B cell (primary cell): ENCODE measurements around the gene RBM41. TPM values are rescaled to one million over a fixed set of nuclear protein-coding genes. Genes with fewer than 3 reads are reported as not detected.

ENCODE experiments used
- ATAC-seq: fragments of 200-7000 bp; cut with Tn5 transposase; one replicate; pipeline ENCODE4 v1.10.0; 2021; ENCODE audit warnings: low read depth, mild to moderate bottlenecking, moderate number of reproducible peaks, moderate library complexity
- CTCF ChIA-PET: fragments of 350-600 bp; sonication (Branson Sonifier 250); formaldehyde crosslinking; loops from one replicate; lab custom pipeline; 2021; ENCODE audit warnings: antibody characterized with exemption, inconsistent platforms; lab: Charles Lee
- POLR2A ChIA-PET: fragments of 350-600 bp; sonication (Branson Sonifier 250); formaldehyde crosslinking; loops from one replicate; lab custom pipeline; 2021; ENCODE audit warnings: antibody characterized with exemption; lab: Charles Lee
- DNase-seq: peaks from one replicate; pipeline ENCODE4 v3.0.0; 2013
- H2AFZ ChIP-seq: 2 replicates; pipeline ENCODE4 v1.6.1; 2012; ENCODE audit warnings: mild to moderate bottlenecking, low read depth, low read length; ENCODE audit not compliant: insufficient read depth, poor library complexity, severe bottlenecking
- H3K27ac ChIP-seq, 2 donors: 1 replicate in 1 of 2; 2 replicates in 1 of 2; pipeline ENCODE4 v1.5.1; 2012 to 2013; ENCODE audit warnings: low read length in 2 of 2, mild to moderate bottlenecking in 2 of 2, moderate library complexity in 1 of 2
- H3K27me3 ChIP-seq, 4 experiments: fragments of 200-600 bp in 1 of 4; sonication (generic) in 1 of 4; replicated peaks in 1 of 4; 1 replicate in 2 of 4; 2 replicates in 2 of 4; pipeline versions ENCODE4 v1.6.1 to v1.7.0; 2013 to 2016; ENCODE audit warnings: low read length in 3 of 4, mild to moderate bottlenecking in 2 of 4, mixed read lengths in 1 of 4, moderate library complexity in 1 of 4; ENCODE audit not compliant: insufficient read depth in 4 of 4, control insufficient read depth in 3 of 4; ENCODE audit errors: control extremely low read depth in 1 of 4
- H3K36me3 ChIP-seq, 2 experiments: replicated peaks in 1 of 2; 1 replicate in 1 of 2; 2 replicates in 1 of 2; pipeline versions ENCODE4 v1.6.1 to v1.7.1; 2013; ENCODE audit warnings: low read length in 1 of 2; ENCODE audit not compliant: insufficient read depth in 2 of 2, control insufficient read depth in 1 of 2; ENCODE audit errors: control extremely low read depth in 1 of 2, extremely low read depth in 1 of 2
- H3K4me1 ChIP-seq, 2 donors: fragments of 200-600 bp in 1 of 2; sonication (generic) in 1 of 2; 1 replicate in 1 of 2; 2 replicates in 1 of 2; pipeline versions ENCODE4 v1.5.1 to v1.6.1; 2013 to 2017; ENCODE audit warnings: low read length in 2 of 2; ENCODE audit not compliant: control insufficient read depth in 2 of 2, insufficient read depth in 2 of 2
- H3K4me2 ChIP-seq: replicated peaks from 2 replicates; pipeline ENCODE3; 2012; ENCODE audit warnings: mild to moderate bottlenecking, low read depth, low read length; ENCODE audit not compliant: poor library complexity, severe bottlenecking
- H3K4me3 ChIP-seq, 5 experiments: fragments of 200-600 bp in 1 of 5; sonication (generic) in 1 of 5; 1 replicate in 3 of 5; 2 replicates in 2 of 5; pipeline versions ENCODE4 v1.5.1 to v1.7.0; 2011 to 2016; ENCODE audit warnings: low read length in 4 of 5, mild to moderate bottlenecking in 4 of 5, low read depth in 2 of 5, control low read depth in 1 of 5, moderate library complexity in 1 of 5; ENCODE audit not compliant: insufficient read depth in 1 of 5; ENCODE audit errors: control extremely low read depth in 1 of 5, extremely low read depth in 1 of 5
- H3K79me2 ChIP-seq: fragments of 200-600 bp; sonication (generic); one replicate; pipeline ENCODE4 v1.6.0; 2016; ENCODE audit warnings: low read length; ENCODE audit not compliant: control insufficient read depth, insufficient read depth
- H3K9ac ChIP-seq: fragments of 200-600 bp; sonication (generic); 2 replicates; pipeline ENCODE4 v1.6.1; 2017; ENCODE audit warnings: mild to moderate bottlenecking, low read length, moderate library complexity
- H3K9me3 ChIP-seq, 3 donors: one replicate each; pipeline versions ENCODE4 v1.6.1 to v1.7.1; 2013; ENCODE audit warnings: low read length in 2 of 3; ENCODE audit not compliant: control insufficient read depth in 2 of 3, insufficient read depth in 1 of 3; ENCODE audit errors: control extremely low read depth in 1 of 3
- H4K20me1 ChIP-seq: 2 replicates; pipeline ENCODE4 v1.6.0; 2012; ENCODE audit warnings: mild to moderate bottlenecking, low read length; ENCODE audit not compliant: insufficient read depth, control insufficient read depth, poor library complexity, severe bottlenecking
- H3K27ac Mint-ChIP-seq: one replicate; pipeline ENCODE4 v1.8.0; 2021; ENCODE audit warnings: mixed read lengths
- H3K27me3 Mint-ChIP-seq: one replicate; pipeline ENCODE4 v1.8.0; 2021; ENCODE audit warnings: mixed read lengths
- H3K4me1 Mint-ChIP-seq: one replicate; pipeline ENCODE4 v1.8.0; 2021; ENCODE audit warnings: mixed read lengths
- H3K4me3 Mint-ChIP-seq: one replicate; pipeline ENCODE4 v1.8.0; 2021; ENCODE audit warnings: mixed read lengths
- H3K9me3 Mint-ChIP-seq: one replicate; pipeline ENCODE4 v1.8.0; 2022; ENCODE audit warnings: mixed read lengths; ENCODE audit not compliant: insufficient read depth
- EZH2 ChIP-seq: IDR thresholded peaks from 2 replicates; pipeline ENCODE4 v1.6.1; 2012; ENCODE audit warnings: borderline replicate concordance, low read depth, mild to moderate bottlenecking, moderate library complexity, low read length; ENCODE audit not compliant: insufficient read depth, poor library complexity, severe bottlenecking
- WGBS: methylation state at CpG from one replicate; pipeline ENCODE4 v1.1.5; 2013; ENCODE audit warnings: missing lambda C conversion rate; ENCODE audit not compliant: insufficient coverage; 5-methylcytosine and 5-hydroxymethylcytosine counted together
- intact Hi-C: fragments of 100-400 bp; cut with micrococcal nuclease; formaldehyde crosslinking; loops from one replicate; pipeline ENCODE4 v1.10.0; 2022
- polyA plus RNA-seq: library from polyadenylated mRNA; depleted of rRNA; stranded (reverse); fragments of >200 nt; gene quantifications from 2 replicates; pipeline ENCODE4 v1.2.3, GENCODE V29; 2012
- total RNA-seq, 2 donors: library from RNA; stranded (reverse); fragments of 120-200 nt in 1 of 2; gene quantifications; 1 replicate in 1 of 2; 2 replicates in 1 of 2; pipeline versions ENCODE4 v1.2.3 to v1.2.4, GENCODE V29; 2013 to 2022
- TF ChIP-seq, protein P1 (sequence below): fragments of 200-600 bp; IDR thresholded peaks from one replicate; pipeline ENCODE4 v1.8.0; 2022; ENCODE audit warnings: antibody characterized with exemption, mild to moderate bottlenecking

Gene RBM41
- total and polyA plus RNA-seq, 2 donors (not counting 1 experiment from before 2014, with no cell fraction given) = 5.2 to 32.5 TPM

DNA sequence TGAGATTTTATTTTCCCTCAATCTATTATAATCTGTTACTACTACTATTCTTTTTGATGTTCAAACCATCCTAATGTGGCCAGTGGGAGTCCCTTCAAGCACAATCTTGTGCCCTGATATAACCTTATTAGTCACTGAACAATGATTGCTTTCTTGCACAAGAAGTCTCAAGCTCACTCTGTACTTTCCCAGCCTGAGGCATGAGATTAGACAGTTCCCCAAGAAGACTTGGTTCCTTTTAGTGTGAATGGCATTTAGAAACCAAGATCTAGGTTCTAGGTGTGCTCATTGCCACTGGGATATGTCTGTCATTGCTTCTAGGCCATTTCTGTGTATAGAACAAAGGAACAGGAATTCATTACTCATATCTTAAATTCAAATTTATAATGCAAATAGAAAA is 28.0 kb upstream of the RBM41 start:
- Histone ChIP-seq H3K27ac (no peak overlapping the region), H3K9ac (no peak overlapping the region), H3K79me2 (no peaks in the 10 kb centered on the region), H3K9me3 (no peaks in the 10 kb centered on the region), H3K27me3 (no peaks in the 10 kb centered on the region), H4K20me1 (no peaks in the 10 kb centered on the region), H3K4me2 (no peak overlapping the region), H2AFZ (no peak overlapping the region), H3K4me3 (no peak overlapping the region), H3K4me1 (no peaks in the 10 kb centered on the region), H3K36me3 (no peaks in the 10 kb centered on the region)
- Mint-ChIP-seq H3K9me3 (no peaks in the 10 kb centered on the region), H3K27ac (no peak overlapping the region), H3K27me3 (no peaks in the 10 kb centered on the region), H3K4me1 (no peaks in the 10 kb centered on the region), H3K4me3 (no peak overlapping the region)
- no peak for DNase-seq
- CTCF ChIA-PET = no interaction called here
- intact Hi-C loops = no loop called here
- POLR2A ChIA-PET = no interaction called here
- ATAC-seq = no peak
- TF ChIP-seq, protein P1, sequence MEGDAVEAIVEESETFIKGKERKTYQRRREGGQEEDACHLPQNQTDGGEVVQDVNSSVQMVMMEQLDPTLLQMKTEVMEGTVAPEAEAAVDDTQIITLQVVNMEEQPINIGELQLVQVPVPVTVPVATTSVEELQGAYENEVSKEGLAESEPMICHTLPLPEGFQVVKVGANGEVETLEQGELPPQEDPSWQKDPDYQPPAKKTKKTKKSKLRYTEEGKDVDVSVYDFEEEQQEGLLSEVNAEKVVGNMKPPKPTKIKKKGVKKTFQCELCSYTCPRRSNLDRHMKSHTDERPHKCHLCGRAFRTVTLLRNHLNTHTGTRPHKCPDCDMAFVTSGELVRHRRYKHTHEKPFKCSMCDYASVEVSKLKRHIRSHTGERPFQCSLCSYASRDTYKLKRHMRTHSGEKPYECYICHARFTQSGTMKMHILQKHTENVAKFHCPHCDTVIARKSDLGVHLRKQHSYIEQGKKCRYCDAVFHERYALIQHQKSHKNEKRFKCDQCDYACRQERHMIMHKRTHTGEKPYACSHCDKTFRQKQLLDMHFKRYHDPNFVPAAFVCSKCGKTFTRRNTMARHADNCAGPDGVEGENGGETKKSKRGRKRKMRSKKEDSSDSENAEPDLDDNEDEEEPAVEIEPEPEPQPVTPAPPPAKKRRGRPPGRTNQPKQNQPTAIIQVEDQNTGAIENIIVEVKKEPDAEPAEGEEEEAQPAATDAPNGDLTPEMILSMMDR = no peak
- no peak for TF ChIP-seq EZH2

DNA sequence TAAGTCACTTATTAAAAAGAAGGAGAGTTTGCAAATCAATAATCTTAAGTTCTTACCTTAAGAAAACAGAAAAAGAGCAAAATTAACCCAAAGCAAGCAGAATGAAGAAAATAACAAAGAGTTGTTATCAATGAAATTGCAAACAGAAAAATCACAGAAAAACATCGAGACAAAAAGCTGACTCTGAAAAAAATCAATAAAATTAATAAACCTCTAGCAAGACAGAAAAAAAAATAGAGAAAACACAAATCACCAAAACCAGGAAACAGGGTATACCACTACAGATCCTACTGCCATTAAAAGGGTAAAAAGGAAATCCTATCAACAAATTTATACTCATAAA is 17.3 kb upstream of the RBM41 start:
- Histone ChIP-seq H4K20me1 (no peaks in the 10 kb centered on the region), H3K79me2 (no peaks in the 10 kb centered on the region), H3K9me3 (no peaks in the 10 kb centered on the region), H3K27me3 (no peaks in the 10 kb centered on the region), H3K36me3 (no peaks in the 10 kb centered on the region), H2AFZ (no peak overlapping the region), H3K27ac (no peak overlapping the region), H3K4me3 (no peak overlapping the region), H3K4me2 (no peak overlapping the region), H3K4me1 (no peaks in the 10 kb centered on the region), H3K9ac (no peak overlapping the region)
- Mint-ChIP-seq H3K4me3 (no peak overlapping the region), H3K27me3 (no peaks in the 10 kb centered on the region), H3K9me3 (no peaks in the 10 kb centered on the region), H3K27ac (no peak overlapping the region), H3K4me1 (no peaks in the 10 kb centered on the region)
- ChIA-PET CTCF (no interaction called here), POLR2A (no interaction called here)
- DNase-seq (no peak), ATAC-seq (no peak)
- no peak for TF ChIP-seq EZH2
- TF ChIP-seq, protein P1 = no peak
- intact Hi-C loops = no loop called here
- no CpG with 5 or more reads among the region's 1 CpG for WGBS
